ENCODE results near the gene BMPR1A. TPM values are rescaled to one million over a fixed set of nuclear protein-coding genes. Genes with fewer than 3 reads are reported as not detected.

Gene BMPR1A
- polyA plus RNA-seq, 1 donor (not counting 4 experiments of a cell fraction or from before 2014, with no cell fraction given) = 22.2 TPM

- Histone ChIP-seq H3K9me1 (ENCODE audit: control insufficient read depth, extremely low read depth, insufficient read depth, low read length) (no peaks in the 10 kb centered on the region), H3K79me2 (ENCODE audit: control insufficient read depth, insufficient read depth, low read length) (no peaks in the 10 kb centered on the region), H2AFZ (ENCODE audit: control insufficient read depth, low read length) (no peak overlapping the region), H3K4me3 (ENCODE audit: control insufficient read depth in 2 of 3, extremely low read depth in 1 of 3, insufficient read depth in 2 of 3, low read depth in 1 of 3, low read length in 3 of 3) (no peak overlapping the region), H4K20me1 (ENCODE audit: control insufficient read depth, extremely low read depth, insufficient read depth, low read length) (no peaks in the 10 kb centered on the region), H3K27me3 (ENCODE audit: control insufficient read depth, extremely low read depth, insufficient read depth, low read length) (no peaks in the 10 kb centered on the region), H3K4me2 (ENCODE audit: control insufficient read depth, extremely low read depth, insufficient read depth, low read depth, low read length) (no peak overlapping the region), H3K4me1 (ENCODE audit: control insufficient read depth, extremely low read depth, insufficient read depth, low read length) (no peaks in the 10 kb centered on the region), H3K36me3 (ENCODE audit: control insufficient read depth in 2 of 2, extremely low read depth in 1 of 2, insufficient read depth in 2 of 2, low read length in 2 of 2) (no peaks in the 10 kb centered on the region), H3K9ac (ENCODE audit: control insufficient read depth, extremely low read depth, insufficient read depth, low read length) (no peak overlapping the region), H3K27ac (ENCODE audit: control insufficient read depth, insufficient read depth, low read length) (no peak overlapping the region), H3K9me3 (ENCODE audit: control insufficient read depth, low read depth, low read length) (no peaks in the 10 kb centered on the region)
- DNase-seq (ENCODE audit: low read depth, low spot score) = no peak
- dilution Hi-C loops (cut with MboI; ENCODE audit: extremely low pct_ligation_motif_present, low sequenced_read_pairs) = no loop called here
- FAIRE-seq = no peak
- TF ChIP-seq CTCF (optimal IDR thresholded peaks at IDR 0.05 in 1 of 3, IDR thresholded peaks at IDR 0.05 in 1 of 3, conservative IDR thresholded peaks at IDR 0.05 in 1 of 3; ENCODE audit: extremely low read depth in 1 of 3, insufficient read depth in 2 of 3, low read length in 3 of 3) = no peak
- no peak for TF ChIP-seq EZH2 (IDR thresholded peaks at IDR 0.05; ENCODE audit: low read length)
Measured at GRCh38 chr10:86718556-86718955, 37.9 kb upstream of the BMPR1A start.

GRCh38 chr10:86721232-86721631, 35.2 kb upstream of the BMPR1A start:
- Histone ChIP-seq H3K4me2 (ENCODE audit: control insufficient read depth, extremely low read depth, insufficient read depth, low read depth, low read length) (no peak overlapping the region), H3K9me1 (ENCODE audit: control insufficient read depth, extremely low read depth, insufficient read depth, low read length) (no peaks in the 10 kb centered on the region), H3K27ac (ENCODE audit: control insufficient read depth, insufficient read depth, low read length) (no peak overlapping the region), H3K4me3 (ENCODE audit: control insufficient read depth in 2 of 3, extremely low read depth in 1 of 3, insufficient read depth in 2 of 3, low read depth in 1 of 3, low read length in 3 of 3) (no peak overlapping the region), H3K9me3 (ENCODE audit: control insufficient read depth, low read depth, low read length) (no peaks in the 10 kb centered on the region), H3K36me3 (ENCODE audit: control insufficient read depth in 2 of 2, extremely low read depth in 1 of 2, insufficient read depth in 2 of 2, low read length in 2 of 2) (no peaks in the 10 kb centered on the region), H3K27me3 (ENCODE audit: control insufficient read depth, extremely low read depth, insufficient read depth, low read length) (no peaks in the 10 kb centered on the region), H2AFZ (ENCODE audit: control insufficient read depth, low read length) (no peak overlapping the region), H3K79me2 (ENCODE audit: control insufficient read depth, insufficient read depth, low read length) (no peaks in the 10 kb centered on the region), H3K9ac (ENCODE audit: control insufficient read depth, extremely low read depth, insufficient read depth, low read length) (no peak overlapping the region), H4K20me1 (ENCODE audit: control insufficient read depth, extremely low read depth, insufficient read depth, low read length) (no peaks in the 10 kb centered on the region), H3K4me1 (ENCODE audit: control insufficient read depth, extremely low read depth, insufficient read depth, low read length) (no peaks in the 10 kb centered on the region)
- no peak for DNase-seq (ENCODE audit: low read depth, low spot score)
- dilution Hi-C loops (cut with MboI; ENCODE audit: extremely low pct_ligation_motif_present, low sequenced_read_pairs) = no loop called here
- no peak for TF ChIP-seq EZH2 (IDR thresholded peaks at IDR 0.05; ENCODE audit: low read length)
- FAIRE-seq = no peak

- no peak overlapping the region for H3K27ac ChIP-seq (ENCODE audit: control insufficient read depth, insufficient read depth, low read length)
- no peak for FAIRE-seq
- no peak for TF ChIP-seq EZH2 (IDR thresholded peaks at IDR 0.05; ENCODE audit: low read length)
- no peak for TF ChIP-seq CTCF (optimal IDR thresholded peaks at IDR 0.05 in 1 of 3, IDR thresholded peaks at IDR 0.05 in 1 of 3, conservative IDR thresholded peaks at IDR 0.05 in 1 of 3; ENCODE audit: extremely low read depth in 1 of 3, insufficient read depth in 2 of 3, low read length in 3 of 3)
- H3K27me3 ChIP-seq (ENCODE audit: control insufficient read depth, extremely low read depth, insufficient read depth, low read length) = no peaks in the 10 kb centered on the region
- DNase-seq (ENCODE audit: low read depth, low spot score) = no peak
- H3K79me2 ChIP-seq (ENCODE audit: control insufficient read depth, insufficient read depth, low read length) = no peaks in the 10 kb centered on the region
- no peaks in the 10 kb centered on the region for H3K4me1 ChIP-seq (ENCODE audit: control insufficient read depth, extremely low read depth, insufficient read depth, low read length)
- H3K36me3 ChIP-seq (ENCODE audit: control insufficient read depth in 2 of 2, extremely low read depth in 1 of 2, insufficient read depth in 2 of 2, low read length in 2 of 2) = no peaks in the 10 kb centered on the region
- dilution Hi-C loops (cut with MboI; ENCODE audit: extremely low pct_ligation_motif_present, low sequenced_read_pairs) = no loop called here
- H3K9me1 ChIP-seq (ENCODE audit: control insufficient read depth, extremely low read depth, insufficient read depth, low read length) = no peaks in the 10 kb centered on the region
- H3K4me3 ChIP-seq (ENCODE audit: control insufficient read depth in 2 of 3, extremely low read depth in 1 of 3, insufficient read depth in 2 of 3, low read depth in 1 of 3, low read length in 3 of 3) = no peak overlapping the region
- no peaks in the 10 kb centered on the region for H4K20me1 ChIP-seq (ENCODE audit: control insufficient read depth, extremely low read depth, insufficient read depth, low read length)
- no peak overlapping the region for H3K4me2 ChIP-seq (ENCODE audit: control insufficient read depth, extremely low read depth, insufficient read depth, low read depth, low read length)
- H2AFZ ChIP-seq (ENCODE audit: control insufficient read depth, low read length) = no peak overlapping the region
- H3K9me3 ChIP-seq (ENCODE audit: control insufficient read depth, low read depth, low read length) = no peaks in the 10 kb centered on the region
- no peak overlapping the region for H3K9ac ChIP-seq (ENCODE audit: control insufficient read depth, extremely low read depth, insufficient read depth, low read length)
Measured at GRCh38 chr10:86723009-86723408, 33.4 kb upstream of the BMPR1A start.
